GM12892 (cell line): ENCODE data around the gene CD36.

Experiments used
- DNase-seq: peaks from one replicate; pipeline ENCODE4 v3.0.0; 2011; ENCODE audit not compliant: insufficient read length
- FAIRE-seq: peaks from 2 replicates; lab custom pipeline; 2011; peaks lifted over from hg19 to GRCh38; lab: Jason Lieb, UNC
- POLR2A ChIP-seq: IDR thresholded peaks from 2 replicates; pipeline ENCODE4 v1.6.1; 2011; ENCODE audit warnings: low read depth, low read length, control low read depth
- POLR2AphosphoS5 ChIP-seq: IDR thresholded peaks from 2 replicates; pipeline ENCODE4 v1.6.1; 2011; ENCODE audit warnings: low read depth, low read length, control low read depth
- TAF1 ChIP-seq: IDR thresholded peaks from 2 replicates; pipeline ENCODE4 v1.6.1; 2011; ENCODE audit warnings: low read depth, mild to moderate bottlenecking, control low read depth, low read length, borderline replicate concordance

Gene CD36

DNA sequence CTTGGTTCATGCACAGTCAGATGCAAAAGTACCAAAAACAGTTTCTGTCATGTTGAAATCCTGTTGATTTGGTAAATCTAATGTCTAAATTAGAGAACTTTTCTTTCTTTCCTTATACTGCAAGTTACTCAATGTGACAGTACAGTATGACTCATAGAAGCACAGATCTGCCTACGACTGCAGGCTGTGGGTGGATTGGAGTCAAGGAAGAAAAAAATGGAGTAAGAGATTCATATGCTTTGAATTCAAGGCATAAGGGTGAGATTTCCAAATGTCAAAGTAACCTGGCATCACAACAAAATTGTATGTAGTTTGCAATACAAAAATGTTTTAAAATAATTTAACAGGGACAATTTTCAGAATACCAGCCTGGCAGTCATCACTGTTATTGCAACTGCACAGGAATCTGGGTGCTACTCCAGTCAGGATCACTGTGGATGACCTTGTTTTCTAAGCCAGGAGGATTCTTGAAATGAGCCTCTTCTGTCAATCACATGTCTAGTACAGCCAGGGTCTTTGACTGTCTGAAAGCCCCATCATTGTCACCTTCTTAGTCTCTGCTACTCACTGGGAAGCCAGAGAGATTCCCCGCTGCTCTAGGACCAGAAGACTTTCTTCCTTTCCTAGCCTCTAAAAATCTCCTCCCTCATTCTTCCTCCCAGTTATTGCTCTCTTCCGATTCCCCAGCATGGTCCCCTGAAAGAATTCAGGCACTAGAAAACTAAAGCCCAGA lies 83.6 kb downstream of the CD36 start:
- no peak for TF ChIP-seq TAF1
- TF ChIP-seq POLR2AphosphoS5, result no peak
- TF ChIP-seq POLR2A, result no peak
- no peak for DNase-seq
- FAIRE-seq, result no peak

DNA sequence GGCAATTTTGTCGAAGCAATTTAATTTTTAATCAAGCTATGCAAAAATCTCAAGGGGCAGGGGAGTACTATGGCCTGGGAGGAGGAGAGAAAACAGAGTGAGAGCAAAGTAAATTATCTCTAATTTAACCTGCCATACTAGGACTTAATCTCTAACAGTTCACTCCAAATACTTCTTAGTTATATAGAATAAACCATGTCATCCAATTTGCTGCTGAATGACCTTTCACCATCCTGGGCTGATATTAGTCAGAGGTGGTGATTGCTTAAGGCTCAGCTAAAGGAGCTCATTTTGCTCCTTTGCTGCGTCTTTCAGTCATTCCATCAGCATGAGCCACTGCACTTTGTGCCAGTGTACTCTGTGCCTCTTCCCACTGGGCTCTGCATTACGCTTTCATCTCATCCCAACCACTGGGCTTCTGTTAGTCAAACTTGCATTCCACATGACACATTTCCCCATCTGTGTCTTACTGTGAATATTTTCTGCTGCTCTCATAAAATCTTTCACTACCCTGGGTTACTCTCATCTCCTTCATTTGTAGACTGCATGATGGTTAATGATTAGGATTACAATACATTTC lies 84.3 kb downstream of the CD36 start:
- no peak for DNase-seq
- no peak for FAIRE-seq
- no peak for TF ChIP-seq POLR2AphosphoS5

DNA sequence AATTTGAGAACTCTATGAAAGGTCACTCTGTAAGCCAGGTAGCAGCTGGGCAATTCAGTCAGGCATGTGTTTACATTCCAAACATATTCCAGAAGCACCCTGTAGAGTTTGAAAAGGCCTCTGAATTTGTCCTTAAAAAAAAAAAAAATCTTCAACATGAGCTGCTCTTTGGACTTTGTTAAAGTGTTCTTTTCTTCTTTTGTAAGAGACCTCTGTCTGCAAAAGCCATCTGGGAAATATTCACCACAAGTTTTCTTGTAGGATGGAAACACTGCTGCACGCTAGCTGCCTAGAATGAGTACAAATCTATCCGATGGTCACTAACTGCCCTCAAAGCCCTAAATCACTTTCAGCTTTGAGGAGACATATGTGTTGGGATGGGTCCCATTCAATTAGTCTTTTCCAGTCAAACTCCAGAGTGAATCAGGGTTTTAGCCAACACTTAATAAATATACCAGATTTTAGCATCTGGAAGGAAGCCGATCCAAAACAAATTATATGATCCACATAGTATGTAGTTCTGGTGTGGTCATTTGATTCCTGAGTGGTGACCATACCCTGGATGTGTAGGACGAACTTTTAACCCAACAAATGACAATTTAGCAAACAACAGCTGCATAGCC lies 85.9 kb downstream of the CD36 start:
- FAIRE-seq, result no peak
- DNase-seq, result no peak
- no peak for TF ChIP-seq POLR2AphosphoS5
- TF ChIP-seq TAF1, result no peak

DNA sequence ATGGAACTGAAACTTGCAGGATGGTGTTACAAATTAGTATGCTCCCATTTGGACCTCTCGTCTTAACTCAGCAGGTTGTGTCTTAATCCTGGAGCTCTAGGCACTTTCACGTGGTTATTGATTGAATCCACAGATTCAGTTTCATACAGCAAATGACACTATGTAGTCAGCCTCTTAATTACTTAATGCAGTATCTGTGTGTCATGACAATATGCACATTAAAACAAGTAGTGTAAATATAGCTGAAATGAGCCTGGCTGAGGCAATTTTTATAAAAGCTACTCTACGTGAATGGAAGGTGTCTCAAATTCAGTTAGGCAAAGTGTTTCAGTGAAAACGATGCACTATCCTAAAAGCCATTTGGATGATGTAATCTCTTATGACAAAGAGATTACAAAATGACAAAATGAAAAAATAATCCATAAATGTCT lies 86.8 kb downstream of the CD36 start:
- DNase-seq (no peak), FAIRE-seq (no peak)
- TF ChIP-seq POLR2AphosphoS5 (no peak), TAF1 (no peak), POLR2A (no peak)
